Endometrium (tissue), 2 donors: Measurements from ENCODE around the gene GRIK2.
"Not testable (repeated sequence)": the region's sequence is repeated elsewhere in the genome, so short reads cannot be mapped to it uniquely, and the experiment has no call there.

Experiments used
- FAIRE-seq: peaks from 2 replicates; lab custom pipeline; 2012; peaks lifted over from hg19 to GRCh38; lab: Jason Lieb, UNC
- donor health status: control.
- donor health status: control.

The GRIK2 gene

GRCh38 chr6:102023977-102024657, 630.6 kb downstream of the GRIK2 start:
- no peak for FAIRE-seq

- FAIRE-seq = no peak
These were observed 633.1 kb downstream of the GRIK2 start for GRCh38 chr6:102026649-102027048.

GRCh38 chr6:102028176-102028575, 634.7 kb downstream of the GRIK2 start:
- no peak for FAIRE-seq

- FAIRE-seq = no peak
These were observed 645.5 kb downstream of the GRIK2 start for GRCh38 chr6:102038964-102039363.

- FAIRE-seq = no peak
These were observed 645.9 kb downstream of the GRIK2 start for GRCh38 chr6:102039441-102039840.

GRCh38 chr6:102051001-102051400, 657.5 kb downstream of the GRIK2 start:
- FAIRE-seq = no peak

- no peak for FAIRE-seq
These were observed 658.2 kb downstream of the GRIK2 start for GRCh38 chr6:102051720-102052119.

GRCh38 chr6:102064142-102064541, 670.6 kb downstream of the GRIK2 start:
- no peak for FAIRE-seq

GRCh38 chr6:102066301-102066700, 672.8 kb downstream of the GRIK2 start:
- FAIRE-seq = no peak

- FAIRE-seq = no peak
These were observed 674.9 kb downstream of the GRIK2 start for GRCh38 chr6:102068349-102068929.

GRCh38 chr6:102075539-102075938, 682.0 kb downstream of the GRIK2 start:
- no peak for FAIRE-seq

GRCh38 chr6:102085257-102085656, 691.7 kb downstream of the GRIK2 start:
- FAIRE-seq = no peak

GRCh38 chr6:102088160-102088559, 694.7 kb downstream of the GRIK2 start:
- FAIRE-seq = not testable (repeated sequence)

GRCh38 chr6:102114402-102114801, 720.9 kb downstream of the GRIK2 start:
- FAIRE-seq = no peak

- FAIRE-seq = no peak
These were observed 722.4 kb downstream of the GRIK2 start for GRCh38 chr6:102115911-102116310.

- no peak for FAIRE-seq
These were observed 724.5 kb downstream of the GRIK2 start for GRCh38 chr6:102118034-102118433.
